Stimulated activated CD4-positive, alpha-beta T cell treated with anti-CD3 and anti-CD28 coated beads, TNF-alpha, amount 100 ng/mL, for 1 hour (primary cell): ENCODE measurements around the gene SLC25A38.

ENCODE experiments used
- DNase-seq, 3 donors: peaks; one replicate each; pipeline ENCODE4 v3.0.0-alpha.2; 2020; ENCODE audit warnings: low read depth in 3 of 3, low spot score in 1 of 3

The SLC25A38 gene

GRCh38 chr3:39376959-39377634 lies 6.1 kb upstream of the SLC25A38 start:
- no peak for DNase-seq

- peak in 2 of 3 donors; percentile 24 to 28 for DNase-seq
These were observed 5.1 kb upstream of the SLC25A38 start for GRCh38 chr3:39378088-39378487.

- DNase-seq, result no peak
These were observed 4.0 kb upstream of the SLC25A38 start for GRCh38 chr3:39378957-39379777.

GRCh38 chr3:39379778-39380155 lies 3.4 kb upstream of the SLC25A38 start:
- DNase-seq, result no peak

- DNase-seq, result no peak
These were observed 1.7 kb upstream of the SLC25A38 start for GRCh38 chr3:39381432-39381831.

GRCh38 chr3:39383881-39384664 lies 903 bp downstream of the SLC25A38 start:
- peak; percentile 76 to 90 (median 82) for DNase-seq

GRCh38 chr3:39384665-39385000 lies 1.5 kb downstream of the SLC25A38 start:
- DNase-seq, result no peak

GRCh38 chr3:39385456-39386090 lies 2.4 kb downstream of the SLC25A38 start:
- DNase-seq, result no peak

GRCh38 chr3:39386318-39386717 lies 3.1 kb downstream of the SLC25A38 start:
- DNase-seq, result no peak

- DNase-seq, result no peak
These were observed 4.3 kb downstream of the SLC25A38 start for GRCh38 chr3:39387411-39387975.

GRCh38 chr3:39388153-39388552 lies 5.0 kb downstream of the SLC25A38 start:
- DNase-seq, result no peak

GRCh38 chr3:39388741-39389248 lies 5.6 kb downstream of the SLC25A38 start:
- DNase-seq, result no peak

GRCh38 chr3:39390181-39390580 lies 7.0 kb downstream of the SLC25A38 start:
- no peak for DNase-seq

- DNase-seq, result no peak
These were observed 13.5 kb downstream of the SLC25A38 start for GRCh38 chr3:39396690-39397089.

- no peak for DNase-seq
These were observed 15.5 kb downstream of the SLC25A38 start for GRCh38 chr3:39398700-39399099.

GRCh38 chr3:39401983-39402382 lies 18.8 kb downstream of the SLC25A38 start:
- DNase-seq, result no peak

GRCh38 chr3:39404943-39405686 lies 21.9 kb downstream of the SLC25A38 start:
- no peak for DNase-seq

GRCh38 chr3:39405687-39406367 lies 22.7 kb downstream of the SLC25A38 start:
- DNase-seq, result no peak
